Activated naive CD4-positive, alpha-beta T cell treated with anti-CD3 and anti-CD28 coated beads, Interleukin-2, amount 10 ng/mL, durations not matched to agents 7 days and 5 days (primary cell): ENCODE data around the gene SGMS1.
"Not testable (repeated sequence)": the region's sequence is repeated elsewhere in the genome, so short reads cannot be mapped to it uniquely, and the experiment has no call there.

ENCODE experiments used
- CTCF ChIA-PET: fragments of 350-600 bp; sonication (Branson Sonifier 250); formaldehyde crosslinking; loops from one replicate; lab custom pipeline; 2021; ENCODE audit warnings: antibody characterized with exemption; lab: Charles Lee
- DNase-seq: peaks from one replicate; pipeline ENCODE4 v3.0.0-alpha.2; 2020
- H3K27ac Mint-ChIP-seq: one replicate; pipeline ENCODE4 v1.8.0; 2021; ENCODE audit warnings: mild to moderate bottlenecking, moderate library complexity, mixed read lengths
- H3K27me3 Mint-ChIP-seq: one replicate; pipeline ENCODE4 v1.8.0; 2021; ENCODE audit warnings: mild to moderate bottlenecking, mixed read lengths
- H3K36me3 Mint-ChIP-seq: one replicate; pipeline ENCODE4 v1.8.0; 2021; ENCODE audit warnings: mixed read lengths
- H3K4me1 Mint-ChIP-seq: one replicate; pipeline ENCODE4 v1.8.0; 2021; ENCODE audit warnings: mixed read lengths
- H3K4me3 Mint-ChIP-seq: one replicate; pipeline ENCODE4 v1.8.0; 2021; ENCODE audit warnings: mild to moderate bottlenecking, moderate library complexity, mixed read lengths
- H3K9me3 Mint-ChIP-seq: one replicate; pipeline ENCODE4 v1.8.0; 2021; ENCODE audit warnings: mixed read lengths

SGMS1 gene

GRCh38 chr10:50510517-50511473 is 113.0 kb downstream of the SGMS1 start:
- no peaks in the 10 kb centered on the region for H3K9me3 Mint-ChIP-seq
- peak overlapping the region; percentile 64 for H3K27ac Mint-ChIP-seq
- no peak overlapping the region for H3K4me3 Mint-ChIP-seq
- H3K27me3 Mint-ChIP-seq, result no peaks in the 10 kb centered on the region
- CTCF ChIA-PET, result no interaction called here
- peaks cover 38% of the 10 kb centered on the region for H3K4me1 Mint-ChIP-seq
- no peak for DNase-seq
- H3K36me3 Mint-ChIP-seq, result peaks cover 4% of the 10 kb centered on the region

- no peak overlapping the region for H3K4me3 Mint-ChIP-seq
- H3K4me1 Mint-ChIP-seq, result peaks cover 34% of the 10 kb centered on the region
- DNase-seq, result no peak
- peaks cover 3% of the 10 kb centered on the region for H3K36me3 Mint-ChIP-seq
- H3K9me3 Mint-ChIP-seq, result no peaks in the 10 kb centered on the region
- no peaks in the 10 kb centered on the region for H3K27me3 Mint-ChIP-seq
- no peak overlapping the region for H3K27ac Mint-ChIP-seq
- CTCF ChIA-PET, result interaction anchor here (0.8 kb wide), 1 partner anchor 12 kb away, joined by 3 read pairs; no protein-coding TSS in a partner anchor
Measured at GRCh38 chr10:50508315-50509051, 115.3 kb downstream of the SGMS1 start.

- CTCF ChIA-PET, result interaction anchor here (0.6 kb wide), 1 partner anchor 11 kb away, joined by 3 read pairs; no protein-coding TSS in a partner anchor
- H3K4me1 Mint-ChIP-seq, result peaks cover 28% of the 10 kb centered on the region
- no peaks in the 10 kb centered on the region for H3K27me3 Mint-ChIP-seq
- H3K27ac Mint-ChIP-seq, result no peak overlapping the region
- no peaks in the 10 kb centered on the region for H3K9me3 Mint-ChIP-seq
- H3K36me3 Mint-ChIP-seq, result peaks cover 3% of the 10 kb centered on the region
- no peak for DNase-seq
- H3K4me3 Mint-ChIP-seq, result no peak overlapping the region
Measured at GRCh38 chr10:50506861-50507573, 116.7 kb downstream of the SGMS1 start.

GRCh38 chr10:50504389-50504788 is 119.4 kb downstream of the SGMS1 start:
- no peak for DNase-seq
- Mint-ChIP-seq H3K36me3 (peaks cover 2% of the 10 kb centered on the region), H3K27me3 (no peaks in the 10 kb centered on the region), H3K9me3 (no peaks in the 10 kb centered on the region), H3K4me1 (peaks cover 14% of the 10 kb centered on the region), H3K27ac (no peak overlapping the region), H3K4me3 (no peak overlapping the region)
- CTCF ChIA-PET, result interaction anchor here (0.7 kb wide), 2 partner anchors 14 to 147 kb away, joined by 3 to 5 read pairs; no protein-coding TSS in a partner anchor

- no peak for DNase-seq
- Mint-ChIP-seq H3K27ac (no peak overlapping the region), H3K9me3 (no peaks in the 10 kb centered on the region), H3K36me3 (peaks cover 2% of the 10 kb centered on the region), H3K4me1 (peaks cover 12% of the 10 kb centered on the region), H3K27me3 (no peaks in the 10 kb centered on the region), H3K4me3 (no peak overlapping the region)
- CTCF ChIA-PET, result interaction anchor here (0.7 kb wide), 1 partner anchor 15 kb away, joined by 5 read pairs; no protein-coding TSS in a partner anchor
Measured at GRCh38 chr10:50503661-50504320, 120.0 kb downstream of the SGMS1 start.

GRCh38 chr10:50503156-50503555 is 120.6 kb downstream of the SGMS1 start:
- CTCF ChIA-PET, DNase-seq, H3K4me3 Mint-ChIP-seq, H3K36me3 Mint-ChIP-seq, H3K27ac Mint-ChIP-seq, H3K27me3 Mint-ChIP-seq, H3K9me3 Mint-ChIP-seq: not testable (repeated sequence)
- H3K4me1 Mint-ChIP-seq, result peaks cover 12% of the 10 kb centered on the region

GRCh38 chr10:50501924-50502452 is 121.8 kb downstream of the SGMS1 start:
- Mint-ChIP-seq H3K27me3 (no peaks in the 10 kb centered on the region), H3K4me3 (no peak overlapping the region), H3K27ac (peak overlapping the region; percentile 7), H3K36me3 (peaks cover 7% of the 10 kb centered on the region), H3K9me3 (no peaks in the 10 kb centered on the region), H3K4me1 (peaks cover 19% of the 10 kb centered on the region)
- CTCF ChIA-PET, result interaction anchor here (0.6 kb wide), 1 partner anchor 15 kb away, joined by 3 read pairs; no protein-coding TSS in a partner anchor
- no peak for DNase-seq

- Mint-ChIP-seq H3K27me3 (no peaks in the 10 kb centered on the region), H3K9me3 (no peaks in the 10 kb centered on the region), H3K36me3 (peaks cover 7% of the 10 kb centered on the region), H3K27ac (no peak overlapping the region), H3K4me3 (no peak overlapping the region), H3K4me1 (peaks cover 19% of the 10 kb centered on the region)
- no peak for DNase-seq
- CTCF ChIA-PET, result no interaction called here
Measured at GRCh38 chr10:50501478-50501877, 122.3 kb downstream of the SGMS1 start.

GRCh38 chr10:50498465-50498864 is 125.3 kb downstream of the SGMS1 start:
- Mint-ChIP-seq H3K36me3 (peaks cover 12% of the 10 kb centered on the region), H3K4me3 (no peak overlapping the region), H3K4me1 (peaks cover 19% of the 10 kb centered on the region), H3K27me3 (no peaks in the 10 kb centered on the region), H3K27ac (no peak overlapping the region), H3K9me3 (peaks cover 3% of the 10 kb centered on the region)
- CTCF ChIA-PET, result no interaction called here
- DNase-seq, result no peak

GRCh38 chr10:50497758-50498157 is 126.0 kb downstream of the SGMS1 start:
- peaks cover 3% of the 10 kb centered on the region for H3K9me3 Mint-ChIP-seq
- H3K36me3 Mint-ChIP-seq, result peaks cover 13% of the 10 kb centered on the region
- CTCF ChIA-PET, result interaction anchor here (1.0 kb wide), 1 partner anchor 46 kb away, joined by 3 read pairs; no protein-coding TSS in a partner anchor
- peaks cover 15% of the 10 kb centered on the region for H3K4me1 Mint-ChIP-seq
- no peaks in the 10 kb centered on the region for H3K27me3 Mint-ChIP-seq
- no peak overlapping the region for H3K27ac Mint-ChIP-seq
- DNase-seq, result no peak
- no peak overlapping the region for H3K4me3 Mint-ChIP-seq

- H3K9me3 Mint-ChIP-seq, result peaks cover 4% of the 10 kb centered on the region
- H3K27me3 Mint-ChIP-seq, result no peaks in the 10 kb centered on the region
- CTCF ChIA-PET, result interaction anchor here (0.9 to 1.0 kb wide), 2 partner anchors 12 to 17 kb away, joined by 3 to 4 read pairs; no protein-coding TSS in a partner anchor
- H3K36me3 Mint-ChIP-seq, result peaks cover 13% of the 10 kb centered on the region
- no peak overlapping the region for H3K27ac Mint-ChIP-seq
- no peak overlapping the region for H3K4me3 Mint-ChIP-seq
- no peak for DNase-seq
- H3K4me1 Mint-ChIP-seq, result peaks cover 7% of the 10 kb centered on the region
Measured at GRCh38 chr10:50496228-50496627, 127.5 kb downstream of the SGMS1 start.

- CTCF ChIA-PET, result no interaction called here
- peaks cover 9% of the 10 kb centered on the region for H3K9me3 Mint-ChIP-seq
- H3K27me3 Mint-ChIP-seq, result no peaks in the 10 kb centered on the region
- H3K27ac Mint-ChIP-seq, result no peak overlapping the region
- DNase-seq, result no peak
- peaks cover 8% of the 10 kb centered on the region for H3K36me3 Mint-ChIP-seq
- H3K4me1 Mint-ChIP-seq, result no peaks in the 10 kb centered on the region
- H3K4me3 Mint-ChIP-seq, result no peak overlapping the region
Measured at GRCh38 chr10:50490241-50490640, 133.5 kb downstream of the SGMS1 start.

GRCh38 chr10:50484550-50484949 is 139.2 kb downstream of the SGMS1 start:
- H3K4me1 Mint-ChIP-seq, H3K4me3 Mint-ChIP-seq, H3K27me3 Mint-ChIP-seq, CTCF ChIA-PET, H3K27ac Mint-ChIP-seq, DNase-seq: not testable (repeated sequence)
- H3K9me3 Mint-ChIP-seq, result peaks cover 33% of the 10 kb centered on the region
- H3K36me3 Mint-ChIP-seq, result peaks cover 17% of the 10 kb centered on the region
